Stimulated activated CD8-positive, alpha-beta memory T cell treated with anti-CD3 and anti-CD28 coated beads, Interleukin-15, amount 100 ng/mL, for 4 hours (primary cell): Measurements from ENCODE around the gene PRR27.
"Not testable (repeated sequence)": the region's sequence is repeated elsewhere in the genome, so short reads cannot be mapped to it uniquely, and the experiment has no call there.

Experiments
- DNase-seq, 2 donors: peaks; one replicate each; pipeline ENCODE4 v3.0.0-alpha.2; 2020; ENCODE audit warnings: low read depth in 2 of 2

The PRR27 gene

DNA sequence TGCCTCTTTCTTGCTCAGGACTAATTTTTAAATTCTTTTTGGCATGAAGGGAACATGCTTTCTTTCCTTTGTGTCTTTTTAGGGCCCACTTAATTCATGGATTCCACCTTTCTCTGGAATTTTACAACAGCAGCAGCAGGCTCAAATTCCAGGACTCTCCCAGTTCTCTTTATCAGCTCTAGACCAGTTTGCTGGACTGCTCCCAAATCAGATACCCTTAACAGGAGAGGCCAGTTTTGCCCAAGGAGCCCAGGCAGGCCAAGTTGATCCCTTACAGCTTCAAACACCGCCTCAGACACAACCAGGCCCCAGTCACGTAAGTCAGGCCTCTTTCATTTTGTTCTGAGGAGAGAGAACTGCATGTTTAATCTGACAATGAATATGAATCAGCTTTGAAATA, 43.8 kb downstream of the PRR27 start:
- no peak for DNase-seq

DNA sequence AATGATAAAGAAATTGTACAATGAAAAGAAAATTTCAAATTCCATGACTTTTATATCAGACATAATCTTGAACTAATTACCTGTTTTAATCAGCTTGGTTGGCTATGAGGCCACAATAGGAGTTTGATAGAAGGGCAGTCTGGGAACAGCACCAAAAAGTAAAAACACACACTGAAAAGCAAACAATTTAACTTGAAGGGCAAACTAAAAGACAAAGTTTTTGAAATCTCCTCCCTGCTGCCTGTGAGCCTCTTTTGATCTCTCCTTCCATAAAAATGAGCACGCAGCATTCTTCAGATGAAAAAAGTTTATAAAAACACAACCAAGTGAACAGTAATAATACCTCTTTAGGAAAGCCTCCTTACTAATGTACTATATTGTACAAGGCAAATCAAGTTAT, 49.6 kb downstream of the PRR27 start:
- no peak for DNase-seq

DNA sequence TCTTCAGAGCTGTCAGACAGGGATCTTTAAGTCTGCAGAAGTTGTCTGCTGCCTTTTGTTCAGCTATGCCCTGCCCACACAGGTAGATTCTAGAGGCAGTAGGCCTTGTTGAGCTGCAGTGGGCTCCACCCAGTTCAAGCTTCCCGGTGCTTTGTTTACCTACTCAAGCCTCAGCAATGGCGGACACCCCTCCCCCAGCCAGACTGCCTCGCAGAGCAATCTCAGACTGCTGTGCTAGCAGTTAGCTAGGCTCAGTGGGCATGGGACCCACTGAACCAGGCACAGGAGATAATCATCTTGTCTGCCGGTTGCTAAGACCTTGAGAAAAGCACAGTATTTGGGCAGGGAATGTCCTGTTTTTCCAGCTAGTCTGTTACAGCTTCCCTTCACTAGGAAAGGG, 58.7 kb downstream of the PRR27 start:
- DNase-seq, result not testable (repeated sequence)
